Activated CD4-positive, alpha-beta T cell treated with anti-CD3 and anti-CD28 coated beads, Interleukin-2, amount 50 U/mL, for 48 hours (primary cell): ENCODE data around the gene PPP6R2.

Experiments used
- DNase-seq, 2 experiments: peaks; one replicate each; pipeline ENCODE4 v3.0.0-alpha.2; 2020

PPP6R2 gene

DNA sequence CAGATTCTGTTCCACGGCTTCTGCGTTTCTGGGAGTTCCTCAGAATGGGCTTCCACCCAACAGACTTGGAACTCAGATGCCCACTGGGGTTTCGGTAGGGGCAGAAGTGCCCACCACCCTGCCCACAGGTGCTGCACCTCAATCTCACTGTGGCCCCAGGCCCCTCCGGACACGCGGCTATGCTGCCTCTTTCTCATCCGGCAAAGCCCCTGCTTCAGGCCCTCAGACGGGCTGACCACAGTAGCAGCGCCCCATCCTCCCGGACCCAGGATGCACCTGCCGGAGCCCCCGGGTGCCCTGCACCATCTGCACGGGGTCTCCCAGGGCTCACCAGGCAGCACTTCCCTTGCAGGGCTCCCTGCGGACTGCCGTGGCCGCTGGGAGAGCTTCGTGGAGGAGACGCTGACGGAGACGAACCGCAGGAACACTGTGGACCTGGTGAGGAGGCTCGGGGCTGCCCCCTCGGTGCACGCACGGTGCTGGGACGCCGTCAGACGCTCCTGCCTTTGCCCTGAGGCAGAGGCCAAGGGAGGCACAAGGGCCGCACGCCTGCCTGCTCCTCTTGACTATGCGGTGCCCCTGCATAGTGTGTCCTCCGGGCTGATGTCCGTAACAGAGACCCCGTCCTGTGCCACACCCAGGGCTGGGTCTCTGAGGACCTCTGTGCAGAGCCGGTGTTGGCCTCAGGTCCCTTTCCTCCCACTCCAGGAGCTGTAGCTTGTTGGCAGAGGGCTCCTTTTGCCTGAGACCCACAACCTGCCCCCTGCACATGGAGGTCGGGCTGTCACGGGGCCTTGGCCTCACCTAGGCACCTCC is 93.1 kb downstream of the PPP6R2 start:
- DNase-seq: no peak

GRCh38 chr22:50436841-50437341 is 93.8 kb downstream of the PPP6R2 start:
- DNase-seq: no peak

GRCh38 chr22:50437511-50438304 is 94.6 kb downstream of the PPP6R2 start:
- DNase-seq: no peak

DNA sequence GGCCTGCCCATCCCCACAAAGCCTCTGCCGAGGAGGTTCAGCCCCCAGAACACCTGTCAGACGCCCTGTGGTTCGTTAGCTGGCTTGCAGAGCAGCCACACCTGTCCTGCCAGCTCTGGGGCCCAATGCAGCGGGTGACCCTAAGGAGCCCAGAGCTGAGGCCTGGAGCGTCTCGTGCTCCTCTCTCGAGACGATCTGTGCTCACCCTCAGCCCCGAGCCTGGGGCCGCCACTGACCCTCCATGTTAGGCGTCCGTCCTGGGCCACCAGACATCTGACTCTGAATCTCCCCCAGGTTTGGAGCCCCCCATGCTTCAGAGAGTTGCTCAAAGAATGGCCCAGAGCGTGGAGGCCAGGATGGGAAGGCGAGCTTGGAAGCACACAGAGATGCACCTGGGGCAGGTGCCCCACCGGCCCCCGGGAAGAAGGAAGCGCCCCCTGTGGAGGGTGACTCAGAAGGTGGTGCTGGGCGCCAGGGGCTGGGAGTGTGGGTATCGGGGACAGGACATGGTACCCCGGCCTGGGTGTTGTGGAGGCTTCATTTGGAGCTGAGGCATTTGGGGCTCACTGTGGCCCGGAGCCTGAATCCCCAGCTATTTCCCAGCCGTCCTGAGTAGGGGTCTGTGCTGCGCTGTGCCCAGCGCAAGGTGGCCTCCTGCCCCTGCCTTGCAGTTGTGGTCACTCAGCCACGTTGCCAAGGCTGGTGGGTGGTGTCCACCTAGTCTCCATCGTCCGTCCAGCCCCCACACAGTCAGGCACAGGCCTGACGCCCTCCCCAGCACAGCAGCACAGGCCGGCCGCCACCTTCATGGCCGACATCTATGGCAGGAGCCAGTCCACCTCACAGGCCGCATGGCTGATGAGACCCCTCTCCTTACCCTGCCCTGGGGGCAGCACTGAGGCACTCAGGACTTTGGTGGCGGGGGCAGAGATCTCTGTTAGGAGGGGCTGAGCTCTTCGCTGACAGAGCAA is 95.5 kb downstream of the PPP6R2 start:
- DNase-seq: no peak

DNA sequence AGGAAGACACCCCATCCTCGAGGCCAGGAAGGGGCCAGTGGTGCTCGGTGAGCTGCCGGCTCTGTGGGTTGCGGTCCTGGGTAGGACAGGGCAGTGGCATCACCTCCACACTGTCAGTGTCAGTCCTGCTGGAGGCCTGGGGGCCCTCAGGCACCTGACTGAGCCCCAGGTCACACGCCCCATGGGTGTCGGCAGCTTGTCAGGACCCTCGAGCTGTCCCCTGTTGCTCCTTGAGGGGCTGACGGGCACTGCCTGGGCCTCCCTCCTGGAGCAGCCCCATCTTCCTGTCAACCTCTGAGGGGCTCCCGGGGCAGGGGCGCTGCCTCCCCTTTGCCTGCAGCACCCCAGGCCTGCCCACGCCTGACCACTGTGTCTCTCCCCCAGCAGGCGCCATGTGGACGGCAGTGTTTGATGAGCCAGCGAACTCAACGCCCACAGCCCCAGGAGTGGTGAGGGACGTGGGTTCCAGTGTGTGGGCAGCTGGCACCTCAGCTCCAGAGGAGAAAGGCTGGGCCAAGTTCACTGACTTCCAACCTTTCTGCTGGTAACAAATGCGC is 96.3 kb downstream of the PPP6R2 start:
- DNase-seq: no peak

GRCh38 chr22:50439871-50440331 is 96.8 kb downstream of the PPP6R2 start:
- DNase-seq: no peak

DNA sequence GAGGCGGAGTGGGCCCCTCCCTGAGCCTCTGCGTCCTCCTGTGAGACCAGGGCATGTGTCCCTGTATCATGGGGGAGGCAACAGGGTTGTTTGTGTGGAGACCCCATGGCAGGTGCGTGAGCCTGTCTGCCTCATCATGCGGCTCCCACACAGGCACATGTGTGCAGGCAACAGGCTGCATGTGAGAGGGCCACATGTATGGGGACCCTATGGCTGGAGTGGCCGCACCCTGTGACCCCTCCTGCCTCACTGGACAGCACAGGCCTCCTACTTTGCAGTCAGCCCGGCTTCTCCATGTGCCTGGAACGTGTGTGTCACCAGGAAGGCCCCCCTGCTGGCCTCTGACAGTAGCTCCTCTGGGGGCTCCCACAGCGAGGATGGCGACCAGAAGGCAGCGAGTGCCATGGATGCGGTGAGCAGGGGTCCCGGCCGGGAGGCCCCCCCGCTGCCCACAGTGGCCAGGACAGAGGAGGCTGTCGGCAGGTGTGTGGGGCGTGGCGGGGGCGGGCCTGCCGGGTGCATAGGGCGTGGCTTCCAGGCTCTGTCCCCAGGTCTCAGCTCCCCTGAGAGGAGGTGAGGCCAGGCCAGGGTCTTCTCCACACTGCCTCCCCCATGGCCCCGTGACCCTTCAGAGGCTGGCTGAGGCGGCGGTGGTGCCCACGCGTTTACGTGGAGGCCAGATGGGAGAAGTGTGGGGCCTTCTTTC is 97.6 kb downstream of the PPP6R2 start:
- DNase-seq: no peak

- no peak for DNase-seq
These were observed 98.4 kb downstream of the PPP6R2 start for GRCh38 chr22:50441428-50441993.

GRCh38 chr22:50443197-50443596 is 100.1 kb downstream of the PPP6R2 start:
- DNase-seq: no peak

DNA sequence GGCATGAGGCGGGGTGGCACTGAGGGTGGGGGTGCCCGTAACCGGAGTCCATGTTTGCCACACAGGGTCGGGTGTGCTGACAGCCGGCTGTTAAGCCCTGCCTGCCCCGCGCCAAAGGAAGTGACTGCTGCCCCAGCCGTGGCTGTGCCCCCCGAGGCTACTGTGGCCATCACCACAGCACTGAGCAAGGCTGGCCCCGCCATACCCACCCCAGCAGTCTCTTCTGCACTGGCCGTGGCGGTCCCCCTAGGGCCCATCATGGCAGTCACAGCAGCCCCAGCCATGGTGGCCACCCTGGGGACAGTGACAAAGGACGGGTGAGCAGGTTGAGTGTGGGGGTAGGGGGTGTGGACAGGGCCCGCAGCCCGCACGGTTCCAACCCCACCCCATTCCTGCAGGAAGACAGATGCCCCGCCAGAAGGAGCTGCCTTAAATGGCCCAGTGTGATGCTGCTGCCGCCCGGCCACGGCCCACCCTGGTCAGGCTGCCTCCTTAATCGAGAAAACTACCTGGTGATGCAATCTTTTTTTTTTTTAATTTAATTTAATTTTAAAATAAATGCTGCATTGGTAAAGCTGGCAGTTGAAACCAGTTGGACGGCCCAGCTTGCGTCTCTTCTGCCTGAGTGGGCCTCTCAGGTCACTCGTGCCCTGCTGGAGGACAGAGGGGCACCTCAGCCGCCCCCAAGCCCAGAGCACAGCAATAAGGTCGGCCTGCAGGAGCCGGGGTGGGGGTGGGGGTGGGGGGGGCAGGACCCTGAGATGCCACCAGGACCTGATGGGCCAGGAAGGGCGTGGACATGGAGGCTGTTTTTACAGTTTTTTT is 100.9 kb downstream of the PPP6R2 start:
- DNase-seq: no peak

- DNase-seq: no peak
These were observed 101.5 kb downstream of the PPP6R2 start for GRCh38 chr22:50444663-50445062.

- no peak for DNase-seq
These were observed 102.1 kb downstream of the PPP6R2 start for GRCh38 chr22:50445071-50445879.

DNA sequence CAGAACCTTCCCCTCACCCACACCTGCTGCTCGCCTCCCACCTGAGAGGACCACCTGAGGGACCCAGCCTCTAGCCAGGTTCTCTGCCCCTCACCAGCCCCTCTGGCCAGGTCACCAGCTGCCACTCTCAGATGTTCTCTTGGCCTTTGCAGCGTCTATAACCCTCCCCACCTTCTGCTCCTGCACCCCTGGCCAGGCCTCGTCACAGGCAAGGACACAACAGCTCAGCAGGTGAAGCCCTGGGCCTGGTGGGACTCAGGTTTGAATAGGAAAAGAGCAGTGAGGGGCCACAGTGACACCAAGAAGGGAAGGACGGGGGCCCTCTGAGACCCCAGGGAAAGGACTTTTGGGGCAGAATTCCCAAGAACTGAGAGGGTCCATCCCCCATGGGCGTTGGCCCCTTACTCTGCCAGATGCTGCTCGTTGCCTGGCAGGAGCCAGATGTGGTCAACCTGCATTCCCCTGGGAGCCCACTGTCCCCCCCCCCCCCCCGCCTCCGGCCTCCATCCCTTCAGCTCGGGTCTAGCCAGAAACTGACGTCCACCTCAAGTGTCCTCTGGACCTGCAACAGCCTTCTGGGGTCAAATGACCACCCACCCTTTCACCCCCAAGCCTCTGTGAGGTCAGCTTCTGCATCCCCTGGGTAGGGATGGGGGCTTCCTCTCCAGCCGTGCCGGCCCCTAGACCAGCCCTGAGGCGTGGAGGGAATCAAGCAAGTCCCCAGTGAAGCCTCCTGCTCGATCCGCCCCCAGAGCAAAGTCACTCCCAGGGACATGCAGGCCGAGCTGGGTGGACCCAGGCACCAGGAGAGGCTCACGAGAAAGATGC is 103.0 kb downstream of the PPP6R2 start:
- DNase-seq: no peak

- no peak for DNase-seq
These were observed 103.8 kb downstream of the PPP6R2 start for GRCh38 chr22:50446708-50447575.

GRCh38 chr22:50447576-50448551 is 104.7 kb downstream of the PPP6R2 start:
- DNase-seq: no peak

DNA sequence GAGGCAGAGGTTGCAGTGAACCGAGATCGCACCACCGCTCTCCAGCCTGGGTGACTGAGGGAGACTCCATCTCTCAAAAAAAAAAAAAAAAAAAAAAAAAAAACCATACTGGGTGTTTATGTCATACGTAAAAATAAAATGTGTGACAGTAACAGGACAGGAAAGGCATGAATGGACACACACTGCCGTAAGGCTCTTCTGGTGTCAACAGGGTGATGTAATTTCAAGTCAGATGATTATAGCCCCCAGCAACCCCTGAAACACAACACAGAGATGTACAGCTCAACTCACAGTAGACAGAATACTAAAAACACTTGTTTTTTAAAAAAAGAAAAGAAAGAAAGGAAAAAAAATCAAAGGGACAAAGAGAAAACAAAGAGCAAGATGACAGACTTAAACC is 109.5 kb downstream of the PPP6R2 start:
- DNase-seq: no peak
